HEK293 (cell line): Measurements from ENCODE around the gene GPR3.

Experiments used
- CTCF ChIA-PET: fragments of 350-600 bp; formaldehyde crosslinking; extraction: SDS; loops from one replicate; lab custom pipeline; 2021; ENCODE audit warnings: antibody characterized with exemption; lab: Yijun Ruan, JAX
- POLR2A ChIA-PET: fragments of 300-600 bp; formaldehyde crosslinking; extraction: SDS; loops from one replicate; lab custom pipeline; 2020; ENCODE audit warnings: antibody characterized with exemption, inconsistent platforms; lab: Yijun Ruan, JAX
- H3K27ac ChIP-seq: fragments of 200-500 bp; sonication (Bioruptor generic); 2 replicates; pipeline ENCODE4 v1.5.1; 2014; ENCODE audit warnings: low read depth, low read length, control low read depth, inconsistent platforms; ENCODE audit errors: extremely low read depth
- H3K36me3 ChIP-seq, 2 experiments: fragments of 200-500 bp in 1 of 2; sonication (Bioruptor generic) in 1 of 2; 1 replicate in 1 of 2; 2 replicates in 1 of 2; pipeline ENCODE4 v1.5.1; 2014 to 2017; ENCODE audit warnings: inconsistent platforms in 2 of 2, low read length in 2 of 2; ENCODE audit not compliant: control insufficient read depth in 2 of 2, insufficient read depth in 1 of 2
- H3K4me1 ChIP-seq: fragments of 200-500 bp; sonication (Bioruptor generic); 2 replicates; pipeline ENCODE4 v1.5.1; 2014; ENCODE audit warnings: mild to moderate bottlenecking, low read length, inconsistent platforms; ENCODE audit not compliant: control insufficient read depth, insufficient read depth
- H3K4me3 ChIP-seq: 2 replicates; pipeline ENCODE4 v1.5.1; 2011; ENCODE audit warnings: low read depth, mild to moderate bottlenecking, control low read depth, low read length, moderate library complexity
- H3K9me3 ChIP-seq: fragments of 200-500 bp; sonication (Bioruptor generic); 2 replicates; pipeline ENCODE4 v1.5.1; 2014; ENCODE audit warnings: low read depth, low read length, inconsistent platforms; ENCODE audit not compliant: control insufficient read depth, insufficient read depth
- ATF2 ChIP-seq: fragments of 450-650 bp; formaldehyde crosslinking; IDR thresholded peaks from 2 replicates; pipeline ENCODE4 v1.5.1; 2016; ENCODE audit warnings: missing biosample characterization, missing genetic modification characterization, low read depth
- TRIM28 ChIP-seq: IDR thresholded peaks from 2 replicates; pipeline ENCODE4 v1.6.1; 2011; ENCODE audit warnings: low read length, control low read depth, borderline replicate concordance
- ZBTB20 ChIP-seq: fragments of 450-650 bp; formaldehyde crosslinking; IDR thresholded peaks from 2 replicates; pipeline ENCODE4 v1.5.1; 2016; ENCODE audit warnings: missing biosample characterization, missing genetic modification characterization
- ZBTB21 ChIP-seq: fragments of 450-650 bp; formaldehyde crosslinking; IDR thresholded peaks from 2 replicates; pipeline ENCODE4 v1.5.1; 2017; ENCODE audit warnings: missing biosample characterization, missing genetic modification characterization
- ZBTB49 ChIP-seq: fragments of 450-650 bp; formaldehyde crosslinking; IDR thresholded peaks from 2 replicates; pipeline ENCODE4 v1.5.1; 2016; ENCODE audit warnings: missing biosample characterization, missing genetic modification characterization, low read depth
- ZNF169 ChIP-seq: fragments of 450-650 bp; formaldehyde crosslinking; IDR thresholded peaks from 2 replicates; pipeline ENCODE4 v1.5.1; 2016; ENCODE audit warnings: missing biosample characterization, missing genetic modification characterization
- ZNF335 ChIP-seq: fragments of 450-650 bp; formaldehyde crosslinking; conservative IDR thresholded peaks from 2 replicates; pipeline ENCODE4 v1.5.1; 2016; ENCODE audit warnings: missing biosample characterization, missing genetic modification characterization
- ZNF449 ChIP-seq: fragments of 450-650 bp; formaldehyde crosslinking; IDR thresholded peaks from 2 replicates; pipeline ENCODE4 v1.5.1; 2017; ENCODE audit warnings: missing biosample characterization, mild to moderate bottlenecking, missing genetic modification characterization, moderate library complexity
- ZNF561 ChIP-seq: fragments of 450-650 bp; IDR thresholded peaks from 2 replicates; pipeline ENCODE4 v1.5.1; 2018; ENCODE audit warnings: missing biosample characterization, missing genetic modification characterization, borderline replicate concordance
- ZNF600 ChIP-seq: fragments of 450-650 bp; formaldehyde crosslinking; IDR thresholded peaks from 2 replicates; pipeline ENCODE4 v1.5.1; 2016; ENCODE audit warnings: missing biosample characterization, missing genetic modification characterization
- ZNF626 ChIP-seq: fragments of 450-650 bp; sonication (Bioruptor Pico); formaldehyde crosslinking; IDR thresholded peaks from 2 replicates; pipeline ENCODE4 v1.5.1; 2018; ENCODE audit warnings: missing biosample characterization, missing genetic modification characterization, inconsistent platforms
- ZNF76 ChIP-seq: fragments of 450-650 bp; formaldehyde crosslinking; IDR thresholded peaks from 2 replicates; pipeline ENCODE4; 2016; ENCODE audit warnings: low read depth, missing biosample characterization, missing genetic modification characterization, borderline replicate concordance
- ZNF777 ChIP-seq: fragments of 450-650 bp; formaldehyde crosslinking; IDR thresholded peaks from 2 replicates; pipeline ENCODE4 v1.5.1; 2017; ENCODE audit warnings: missing biosample characterization, missing genetic modification characterization, borderline replicate concordance
- TF ChIP-seq, protein P1 (sequence below): fragments of 450-650 bp; formaldehyde crosslinking; IDR thresholded peaks from 2 replicates; pipeline ENCODE4 v1.5.1; 2016; ENCODE audit warnings: missing biosample characterization, missing genetic modification characterization
- TF ChIP-seq, protein P2 (sequence below): fragments of 450-650 bp; formaldehyde crosslinking; IDR thresholded peaks from 2 replicates; pipeline ENCODE4 v1.5.1; 2017; ENCODE audit warnings: missing biosample characterization, missing genetic modification characterization
- TF ChIP-seq, protein P3 (sequence below): fragments of 450-650 bp; formaldehyde crosslinking; IDR thresholded peaks from 2 replicates; pipeline ENCODE4 v1.5.1; 2016; ENCODE audit warnings: missing biosample characterization, missing genetic modification characterization
- TF ChIP-seq, protein P4 (sequence below): fragments of 450-650 bp; formaldehyde crosslinking; IDR thresholded peaks from 2 replicates; pipeline ENCODE4 v1.5.1; 2017; ENCODE audit warnings: missing biosample characterization, missing genetic modification characterization

The GPR3 gene

DNA sequence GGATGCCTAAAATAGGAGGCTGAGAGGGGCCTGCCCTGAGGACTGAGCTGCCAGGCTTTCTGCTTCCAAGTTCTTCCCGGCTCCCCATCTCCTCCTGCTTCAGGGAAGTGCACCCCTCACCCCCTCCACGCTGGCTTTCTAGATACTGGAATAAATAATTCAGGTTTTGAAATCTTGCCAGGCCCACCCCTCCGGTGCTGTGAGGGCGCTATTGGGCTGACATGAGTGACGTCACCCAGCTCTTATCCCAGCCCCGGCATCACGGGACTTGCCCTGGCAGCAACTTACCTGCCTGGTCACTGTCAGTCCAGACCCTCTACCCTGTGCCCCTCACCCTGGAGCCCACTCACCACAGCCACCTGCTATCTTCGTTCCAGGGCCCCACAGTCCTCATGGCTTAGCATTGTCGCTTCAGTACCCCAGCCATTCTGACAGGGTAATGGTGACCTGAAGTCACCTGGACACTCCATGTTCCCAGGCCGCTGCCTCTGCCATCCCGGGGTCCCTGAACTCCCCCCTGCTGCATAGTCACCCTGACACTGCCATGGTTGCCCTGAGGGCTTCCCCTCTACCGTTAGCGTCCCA, 819 bp upstream of the GPR3 start:
- Histone ChIP-seq H3K9me3 (no peaks in the 10 kb centered on the region), H3K36me3 (no peaks in the 10 kb centered on the region), H3K4me3 (no peak overlapping the region)
- CTCF ChIA-PET, result interaction anchor here (0.6 to 3.1 kb wide), 16 partner anchors 8 to 640 kb away, joined by 3 to 23 read pairs (median 4); partner anchors contain the start of gene CD164L2
- POLR2A ChIA-PET, result interaction anchor here (1.3 kb wide), 1 partner anchor 26 kb away, joined by 9 read pairs; the partner anchor contains the start of gene MAP3K6
- TF ChIP-seq ATF2 (tag by site-specific recombination), result peak; percentile 90
- peak; percentile 67 for TF ChIP-seq ZNF335 (tag by site-specific recombination)
- TF ChIP-seq ZBTB21, result peak; percentile 20; the same call in 1 of the 2 replicates
- no peak for TF ChIP-seq ZNF449
- 0 out of 2 replicates have a peak, but pooled peaks have one; percentile 57 for TF ChIP-seq ZNF169 (tag by site-specific recombination)
- TF ChIP-seq ZNF76 (tag by site-specific recombination), result no peak
- TF ChIP-seq ZNF600 (tag by site-specific recombination), result no peak
- peak; percentile 84 for TF ChIP-seq ZBTB20 (tag by site-specific recombination)
- TF ChIP-seq, protein P1, sequence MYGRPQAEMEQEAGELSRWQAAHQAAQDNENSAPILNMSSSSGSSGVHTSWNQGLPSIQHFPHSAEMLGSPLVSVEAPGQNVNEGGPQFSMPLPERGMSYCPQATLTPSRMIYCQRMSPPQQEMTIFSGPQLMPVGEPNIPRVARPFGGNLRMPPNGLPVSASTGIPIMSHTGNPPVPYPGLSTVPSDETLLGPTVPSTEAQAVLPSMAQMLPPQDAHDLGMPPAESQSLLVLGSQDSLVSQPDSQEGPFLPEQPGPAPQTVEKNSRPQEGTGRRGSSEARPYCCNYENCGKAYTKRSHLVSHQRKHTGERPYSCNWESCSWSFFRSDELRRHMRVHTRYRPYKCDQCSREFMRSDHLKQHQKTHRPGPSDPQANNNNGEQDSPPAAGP (tag by site-specific recombination), result 0 out of 2 replicates have a peak, but pooled peaks have one; percentile 23
- TF ChIP-seq, all 188 proteins: peak for 6
- H3K27ac ChIP-seq, result no peak overlapping the region
- no peaks in the 10 kb centered on the region for H3K4me1 ChIP-seq

GRCh38 chr1:27392778-27393635, 585 bp downstream of the GPR3 start:
- CTCF ChIA-PET, result interaction anchor here (1.0 to 7.4 kb wide), 4 partner anchors 36 to 214 kb away, joined by 3 to 202 read pairs (median 4); no protein-coding TSS in a partner anchor
- Histone ChIP-seq H3K27ac (no peak overlapping the region), H3K36me3 (no peaks in the 10 kb centered on the region), H3K4me3 (peak overlapping the region; percentile 45), H3K4me1 (no peaks in the 10 kb centered on the region), H3K9me3 (no peaks in the 10 kb centered on the region)
- POLR2A ChIA-PET, result no interaction called here
- TF ChIP-seq TRIM28 (no peak), ZNF561 (no peak), ZNF777 (no peak), ZBTB49 (tag by site-specific recombination) (no peak), ZNF626 (tag by site-specific recombination) (no peak), ZNF335 (tag by site-specific recombination) (peak; percentile 99)
- TF ChIP-seq, protein P2, sequence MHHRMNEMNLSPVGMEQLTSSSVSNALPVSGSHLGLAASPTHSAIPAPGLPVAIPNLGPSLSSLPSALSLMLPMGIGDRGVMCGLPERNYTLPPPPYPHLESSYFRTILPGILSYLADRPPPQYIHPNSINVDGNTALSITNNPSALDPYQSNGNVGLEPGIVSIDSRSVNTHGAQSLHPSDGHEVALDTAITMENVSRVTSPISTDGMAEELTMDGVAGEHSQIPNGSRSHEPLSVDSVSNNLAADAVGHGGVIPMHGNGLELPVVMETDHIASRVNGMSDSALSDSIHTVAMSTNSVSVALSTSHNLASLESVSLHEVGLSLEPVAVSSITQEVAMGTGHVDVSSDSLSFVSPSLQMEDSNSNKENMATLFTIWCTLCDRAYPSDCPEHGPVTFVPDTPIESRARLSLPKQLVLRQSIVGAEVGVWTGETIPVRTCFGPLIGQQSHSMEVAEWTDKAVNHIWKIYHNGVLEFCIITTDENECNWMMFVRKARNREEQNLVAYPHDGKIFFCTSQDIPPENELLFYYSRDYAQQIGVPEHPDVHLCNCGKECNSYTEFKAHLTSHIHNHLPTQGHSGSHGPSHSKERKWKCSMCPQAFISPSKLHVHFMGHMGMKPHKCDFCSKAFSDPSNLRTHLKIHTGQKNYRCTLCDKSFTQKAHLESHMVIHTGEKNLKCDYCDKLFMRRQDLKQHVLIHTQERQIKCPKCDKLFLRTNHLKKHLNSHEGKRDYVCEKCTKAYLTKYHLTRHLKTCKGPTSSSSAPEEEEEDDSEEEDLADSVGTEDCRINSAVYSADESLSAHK (tag by site-specific recombination), result no peak
- TF ChIP-seq, protein P3, sequence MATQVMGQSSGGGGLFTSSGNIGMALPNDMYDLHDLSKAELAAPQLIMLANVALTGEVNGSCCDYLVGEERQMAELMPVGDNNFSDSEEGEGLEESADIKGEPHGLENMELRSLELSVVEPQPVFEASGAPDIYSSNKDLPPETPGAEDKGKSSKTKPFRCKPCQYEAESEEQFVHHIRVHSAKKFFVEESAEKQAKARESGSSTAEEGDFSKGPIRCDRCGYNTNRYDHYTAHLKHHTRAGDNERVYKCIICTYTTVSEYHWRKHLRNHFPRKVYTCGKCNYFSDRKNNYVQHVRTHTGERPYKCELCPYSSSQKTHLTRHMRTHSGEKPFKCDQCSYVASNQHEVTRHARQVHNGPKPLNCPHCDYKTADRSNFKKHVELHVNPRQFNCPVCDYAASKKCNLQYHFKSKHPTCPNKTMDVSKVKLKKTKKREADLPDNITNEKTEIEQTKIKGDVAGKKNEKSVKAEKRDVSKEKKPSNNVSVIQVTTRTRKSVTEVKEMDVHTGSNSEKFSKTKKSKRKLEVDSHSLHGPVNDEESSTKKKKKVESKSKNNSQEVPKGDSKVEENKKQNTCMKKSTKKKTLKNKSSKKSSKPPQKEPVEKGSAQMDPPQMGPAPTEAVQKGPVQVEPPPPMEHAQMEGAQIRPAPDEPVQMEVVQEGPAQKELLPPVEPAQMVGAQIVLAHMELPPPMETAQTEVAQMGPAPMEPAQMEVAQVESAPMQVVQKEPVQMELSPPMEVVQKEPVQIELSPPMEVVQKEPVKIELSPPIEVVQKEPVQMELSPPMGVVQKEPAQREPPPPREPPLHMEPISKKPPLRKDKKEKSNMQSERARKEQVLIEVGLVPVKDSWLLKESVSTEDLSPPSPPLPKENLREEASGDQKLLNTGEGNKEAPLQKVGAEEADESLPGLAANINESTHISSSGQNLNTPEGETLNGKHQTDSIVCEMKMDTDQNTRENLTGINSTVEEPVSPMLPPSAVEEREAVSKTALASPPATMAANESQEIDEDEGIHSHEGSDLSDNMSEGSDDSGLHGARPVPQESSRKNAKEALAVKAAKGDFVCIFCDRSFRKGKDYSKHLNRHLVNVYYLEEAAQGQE, result 0 out of 2 replicates have a peak, but pooled peaks have one; percentile 40
- TF ChIP-seq, protein P4, sequence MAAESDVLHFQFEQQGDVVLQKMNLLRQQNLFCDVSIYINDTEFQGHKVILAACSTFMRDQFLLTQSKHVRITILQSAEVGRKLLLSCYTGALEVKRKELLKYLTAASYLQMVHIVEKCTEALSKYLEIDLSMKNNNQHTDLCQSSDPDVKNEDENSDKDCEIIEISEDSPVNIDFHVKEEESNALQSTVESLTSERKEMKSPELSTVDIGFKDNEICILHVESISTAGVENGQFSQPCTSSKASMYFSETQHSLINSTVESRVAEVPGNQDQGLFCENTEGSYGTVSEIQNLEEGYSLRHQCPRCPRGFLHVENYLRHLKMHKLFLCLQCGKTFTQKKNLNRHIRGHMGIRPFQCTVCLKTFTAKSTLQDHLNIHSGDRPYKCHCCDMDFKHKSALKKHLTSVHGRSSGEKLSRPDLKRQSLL, result no peak
